Measurements from ENCODE around the gene SERGEF. TPM values are rescaled to one million over a fixed set of nuclear protein-coding genes. Genes with fewer than 3 reads are reported as not detected.

SERGEF gene
- total and polyA plus RNA-seq, 7 experiments from 2014 or later, result 35.0 to 93.5 (median 53.7) TPM

- ATAC-seq (no peak), DNase-seq (no peak)
- Histone ChIP-seq H3K27me3 (ENCODE audit: control insufficient read depth in 2 of 2, insufficient read depth in 2 of 2, low read length in 2 of 2) (no peaks in the 10 kb centered on the region), H3K9me3 (ENCODE audit: control insufficient read depth in 2 of 3, low read length in 3 of 3) (no peaks in the 10 kb centered on the region), H3K36me3 (ENCODE audit: control insufficient read depth in 2 of 3, insufficient read depth in 3 of 3, low read length in 3 of 3) (no peaks in the 10 kb centered on the region), H3K4me1 (ENCODE audit: control insufficient read depth in 2 of 2, insufficient read depth in 2 of 2, low read length in 2 of 2) (no peaks in the 10 kb centered on the region), H3K4me3 (ENCODE audit: low read length) (no peak overlapping the region), H3K27ac (ENCODE audit: low read depth, low read length) (no peak overlapping the region)
- Mint-ChIP-seq H3K27ac (no peak overlapping the region), H3K9me3 (no peaks in the 10 kb centered on the region), H3K27me3 (peaks cover 0 to 11% (median 0%) of the 10 kb centered on the region in 5 donors), H3K4me3 (no peak overlapping the region), H3K4me1 (no peaks in the 10 kb centered on the region), H3K36me3 (peaks cover 0 to 8% (median 0%) of the 10 kb centered on the region in 5 donors)
- intact Hi-C loops (cut with micrococcal nuclease), result no loop called here
- POLR2A ChIA-PET, result no interaction called here
- CTCF ChIA-PET, result no interaction called here
Measured at GRCh38 chr11:18036456-18036855, 23.6 kb upstream of the SERGEF start.

- peaks cover 0 to 11% (median 0%) of the 10 kb centered on the region in 5 donors for H3K27me3 Mint-ChIP-seq
- ATAC-seq, result no peak
- no peaks in the 10 kb centered on the region for H3K9me3 Mint-ChIP-seq
- intact Hi-C loops (cut with micrococcal nuclease), result no loop called here
- peaks cover 0 to 4% (median 0%) of the 10 kb centered on the region in 7 donors for H3K4me1 Mint-ChIP-seq
- H3K27ac Mint-ChIP-seq, result no peak overlapping the region
- H3K4me1 ChIP-seq (ENCODE audit: control insufficient read depth in 2 of 2, insufficient read depth in 2 of 2, low read length in 2 of 2), result no peaks in the 10 kb centered on the region
- peaks cover 0 to 17% (median 0%) of the 10 kb centered on the region in 5 donors for H3K36me3 Mint-ChIP-seq
- H3K27me3 ChIP-seq (ENCODE audit: control insufficient read depth in 2 of 2, insufficient read depth in 2 of 2, low read length in 2 of 2), result no peaks in the 10 kb centered on the region
- no peaks in the 10 kb centered on the region for H3K9me3 ChIP-seq (ENCODE audit: control insufficient read depth in 2 of 3, low read length in 3 of 3)
- H3K36me3 ChIP-seq (ENCODE audit: control insufficient read depth in 2 of 3, insufficient read depth in 3 of 3, low read length in 3 of 3), result no peaks in the 10 kb centered on the region
- ChIA-PET CTCF (interaction anchor here (0.5 kb wide), 1 partner anchor 593 kb away, joined by 3 read pairs; no protein-coding TSS in a partner anchor), POLR2A (interaction anchor here (1.3 kb wide), 1 partner anchor 14 kb away, joined by 3 read pairs; the partner anchor contains the start of gene SERGEF)
- no peak overlapping the region for H3K4me3 Mint-ChIP-seq
- DNase-seq, result no peak
- no peak overlapping the region for H3K4me3 ChIP-seq (ENCODE audit: low read length)
- no peak overlapping the region for H3K27ac ChIP-seq (ENCODE audit: low read depth, low read length)
Measured at GRCh38 chr11:18027475-18027874, 14.6 kb upstream of the SERGEF start.

- no peak for ATAC-seq
Measured at GRCh38 chr11:18022419-18022818, 9.6 kb upstream of the SERGEF start.

GRCh38 chr11:18019650-18020049 is 6.8 kb upstream of the SERGEF start:
- ChIA-PET POLR2A (no interaction called here), CTCF (no interaction called here)
- no peaks in the 10 kb centered on the region for H3K36me3 ChIP-seq (ENCODE audit: control insufficient read depth in 2 of 3, insufficient read depth in 3 of 3, low read length in 3 of 3)
- no peak overlapping the region for H3K4me3 ChIP-seq (ENCODE audit: low read length)
- no peak for DNase-seq
- Mint-ChIP-seq H3K4me3 (peak overlapping the region in 1 of 10 donors; percentile 1), H3K27me3 (peaks cover 0 to 4% (median 0%) of the 10 kb centered on the region in 5 donors), H3K36me3 (peaks cover 0 to 23% (median 6%) of the 10 kb centered on the region in 5 donors), H3K9me3 (no peaks in the 10 kb centered on the region), H3K27ac (no peak overlapping the region), H3K4me1 (peaks cover 0 to 6% (median 5%) of the 10 kb centered on the region in 7 donors)
- no peak for ATAC-seq
- intact Hi-C loops (cut with micrococcal nuclease), result loop anchor here (10.0 kb wide), 2 partner anchors 675 to 1695 kb away; partner anchors contain the start of genes NAV2 (in 1 of the 2) and TMEM86A (in 1 of the 2)
- H3K4me1 ChIP-seq (ENCODE audit: control insufficient read depth in 2 of 2, insufficient read depth in 2 of 2, low read length in 2 of 2), result peaks cover 0 to under 1% of the 10 kb centered on the region in 2 donors
- no peak overlapping the region for H3K27ac ChIP-seq (ENCODE audit: low read depth, low read length)
- H3K9me3 ChIP-seq (ENCODE audit: control insufficient read depth in 2 of 3, low read length in 3 of 3), result no peaks in the 10 kb centered on the region
- no peaks in the 10 kb centered on the region for H3K27me3 ChIP-seq (ENCODE audit: control insufficient read depth in 2 of 2, insufficient read depth in 2 of 2, low read length in 2 of 2)

More at GRCh38 chr11:18022419-18022818, 9.6 kb upstream of the SERGEF start:
- H3K9me3 ChIP-seq (ENCODE audit: control insufficient read depth in 2 of 3, low read length in 3 of 3), result no peaks in the 10 kb centered on the region
- no peak overlapping the region for H3K27ac Mint-ChIP-seq
- H3K4me3 Mint-ChIP-seq, result no peak overlapping the region
- H3K9me3 Mint-ChIP-seq, result no peaks in the 10 kb centered on the region
- no peak overlapping the region for H3K4me3 ChIP-seq (ENCODE audit: low read length)
- intact Hi-C loops (cut with micrococcal nuclease), result no loop called here
- ChIA-PET CTCF (no interaction called here), POLR2A (interaction anchor here (0.6 kb wide), 2 partner anchors 79 to 945 kb away, joined by 3 read pairs; partner anchors contain the start of gene RPS13)
- no peaks in the 10 kb centered on the region for H3K27me3 ChIP-seq (ENCODE audit: control insufficient read depth in 2 of 2, insufficient read depth in 2 of 2, low read length in 2 of 2)
- H3K4me1 Mint-ChIP-seq, result peaks cover 0 to 4% (median 0%) of the 10 kb centered on the region in 7 donors
- H3K4me1 ChIP-seq (ENCODE audit: control insufficient read depth in 2 of 2, insufficient read depth in 2 of 2, low read length in 2 of 2), result no peaks in the 10 kb centered on the region
- H3K27me3 Mint-ChIP-seq, result peaks cover 0 to 8% (median 0%) of the 10 kb centered on the region in 5 donors
- H3K36me3 Mint-ChIP-seq, result peaks cover 0 to 23% (median 6%) of the 10 kb centered on the region in 5 donors
- no peak for DNase-seq
- H3K27ac ChIP-seq (ENCODE audit: low read depth, low read length), result no peak overlapping the region
- no peaks in the 10 kb centered on the region for H3K36me3 ChIP-seq (ENCODE audit: control insufficient read depth in 2 of 3, insufficient read depth in 3 of 3, low read length in 3 of 3)

- Histone ChIP-seq H3K27me3 (ENCODE audit: control insufficient read depth in 2 of 2, insufficient read depth in 2 of 2, low read length in 2 of 2) (no peaks in the 10 kb centered on the region), H3K9me3 (ENCODE audit: control insufficient read depth in 2 of 3, low read length in 3 of 3) (no peaks in the 10 kb centered on the region), H3K4me3 (ENCODE audit: low read length) (no peak overlapping the region), H3K4me1 (ENCODE audit: control insufficient read depth in 2 of 2, insufficient read depth in 2 of 2, low read length in 2 of 2) (peaks cover 10% of the 10 kb centered on the region in 2 donors), H3K36me3 (ENCODE audit: control insufficient read depth in 2 of 3, insufficient read depth in 3 of 3, low read length in 3 of 3) (peaks cover 0 to 4% (median 0%) of the 10 kb centered on the region in 3 experiments), H3K27ac (ENCODE audit: low read depth, low read length) (no peak overlapping the region)
- DNase-seq (no peak), ATAC-seq (no peak)
- H3K4me3 Mint-ChIP-seq, result peak overlapping the region in 1 of 10 donors; percentile 29
- POLR2A ChIA-PET, result interaction anchor here (0.5 kb wide), 1 partner anchor 1220 kb away, joined by 3 read pairs; no protein-coding TSS in a partner anchor
- peaks cover 0 to 9% (median 0%) of the 10 kb centered on the region in 5 donors for H3K36me3 Mint-ChIP-seq
- CTCF ChIA-PET, result no interaction called here
- H3K4me1 Mint-ChIP-seq, result peaks cover 13 to 27% (median 26%) of the 10 kb centered on the region in 7 donors
- H3K27me3 Mint-ChIP-seq, result no peaks in the 10 kb centered on the region
- H3K27ac Mint-ChIP-seq, result no peak overlapping the region
- H3K9me3 Mint-ChIP-seq, result peaks cover 0 to 3% (median 0%) of the 10 kb centered on the region in 11 donors
- intact Hi-C loops (cut with micrococcal nuclease), result loop anchor here (10.0 kb wide), 2 partner anchors 678 to 1698 kb away; partner anchors contain the start of genes NAV2 (in 1 of the 2) and TMEM86A (in 1 of the 2)
Measured at GRCh38 chr11:18016789-18017188, 3.9 kb upstream of the SERGEF start.

GRCh38 chr11:18014876-18015275 is 2.0 kb upstream of the SERGEF start:
- no peak overlapping the region for H3K4me3 ChIP-seq (ENCODE audit: low read length)
- no peak overlapping the region for H3K27ac ChIP-seq (ENCODE audit: low read depth, low read length)
- Mint-ChIP-seq H3K4me3 (peak overlapping the region; percentile 21 to 98 (median 51)), H3K9me3 (peaks cover 0 to 5% (median 0%) of the 10 kb centered on the region in 11 donors), H3K36me3 (peaks cover 0 to 4% (median 0%) of the 10 kb centered on the region in 5 donors), H3K27me3 (no peaks in the 10 kb centered on the region), H3K27ac (peak overlapping the region in 8 of 9 donors; percentile 2 to 99 (median 71)), H3K4me1 (peaks cover 17 to 46% (median 37%) of the 10 kb centered on the region in 7 donors)
- no peaks in the 10 kb centered on the region for H3K27me3 ChIP-seq (ENCODE audit: control insufficient read depth in 2 of 2, insufficient read depth in 2 of 2, low read length in 2 of 2)
- intact Hi-C loops (cut with micrococcal nuclease), result loop anchor here (5.0 to 10.0 kb wide), 7 partner anchors 680 to 1700 kb away; partner anchors contain the start of genes NAV2 (in 2 of the 2), C11orf58 (in 1 of the 2), NUCB2 (in 1 of the 2) and TMEM86A (in 1 of the 2)
- peaks cover 10% of the 10 kb centered on the region in 2 donors for H3K4me1 ChIP-seq (ENCODE audit: control insufficient read depth in 2 of 2, insufficient read depth in 2 of 2, low read length in 2 of 2)
- no peak for DNase-seq
- ChIA-PET CTCF (interaction anchor here (0.8 to 2.8 kb wide), 2 partner anchors 91 to 527 kb away, joined by 3 to 14 read pairs; partner anchors contain the start of gene SAAL1), POLR2A (interaction anchor here (0.6 to 1.4 kb wide), 5 partner anchors 12 to 1275 kb away, joined by 3 to 6 read pairs (median 4); partner anchors contain the start of gene TSG101)
- ATAC-seq, result no peak
- H3K36me3 ChIP-seq (ENCODE audit: control insufficient read depth in 2 of 3, insufficient read depth in 3 of 3, low read length in 3 of 3), result peaks cover 0 to 4% (median 0%) of the 10 kb centered on the region in 3 experiments
- no peaks in the 10 kb centered on the region for H3K9me3 ChIP-seq (ENCODE audit: control insufficient read depth in 2 of 3, low read length in 3 of 3)
